Bronchial epithelial cell (primary cell): Measurements from ENCODE around the gene SPATA18. TPM values are rescaled to one million over a fixed set of nuclear protein-coding genes. Genes with fewer than 3 reads are reported as not detected.

Source experiments
- total RNA-seq: library from RNA; depleted of rRNA; stranded (reverse); fragments of >200 nt; gene quantifications from 2 replicates; pipeline ENCODE4 v1.2.1, GENCODE V29; 2014

Gene SPATA18
- total RNA-seq, 1 donor from 2014 or later = 11.8 TPM

Other genes with a start within 250 kb of the SPATA18 start
- gene DCUN1D4, start 208.2 kb upstream of the SPATA18 start, total RNA-seq = 28.7 and 34.7 TPM in 2 replicates
- gene LRRC66, start 30.9 kb upstream of the SPATA18 start, total RNA-seq = 0.26 and 0.51 TPM in 2 replicates
- 7.2 and 7.6 TPM in 2 replicates for gene SGCB, start 13.0 kb upstream of the SPATA18 start, total RNA-seq